Progenitor cell of endocrine pancreas (in vitro differentiated cells): ENCODE measurements around the gene GRIA2. TPM values are rescaled to one million over a fixed set of nuclear protein-coding genes. Genes with fewer than 3 reads are reported as not detected.

Source experiments
- DNase-seq: peaks from one replicate; pipeline ENCODE4 v3.0.0; 2021; ENCODE audit warnings: low spot score; ENCODE audit not compliant: unreplicated experiment
- H3K27ac Mint-ChIP-seq: 2 replicates; pipeline ENCODE4 v1.8.0; 2021; ENCODE audit warnings: mild to moderate bottlenecking, moderate library complexity, mixed read lengths
- H3K27me3 Mint-ChIP-seq: 2 replicates; pipeline ENCODE4 v1.8.0; 2021; ENCODE audit warnings: mixed read lengths
- H3K36me3 Mint-ChIP-seq: 2 replicates; pipeline ENCODE4 v1.8.0; 2022; ENCODE audit warnings: mixed read lengths; ENCODE audit not compliant: insufficient read depth
- H3K4me1 Mint-ChIP-seq: 2 replicates; pipeline ENCODE4 v1.8.0; 2021; ENCODE audit warnings: low read depth, mixed read lengths
- H3K4me3 Mint-ChIP-seq: 2 replicates; pipeline ENCODE4 v1.8.0; 2021; ENCODE audit warnings: low read depth, mild to moderate bottlenecking, moderate library complexity, mixed read lengths
- H3K9me3 Mint-ChIP-seq: 2 replicates; pipeline ENCODE4 v1.8.0; 2021; ENCODE audit warnings: low read depth, mixed read lengths
- total RNA-seq: library from RNA; stranded (reverse); gene quantifications from 2 replicates; pipeline ENCODE4 v1.2.1, GENCODE V29; 2021
- TF ChIP-seq, protein P1 (sequence below): fragments of 200-600 bp; sonication (generic); IDR thresholded peaks from one replicate; pipeline ENCODE4 v1.5.0; 2021; ENCODE audit warnings: antibody characterized with exemption, mild to moderate bottlenecking; ENCODE audit not compliant: unreplicated experiment

GRIA2 gene
- total RNA-seq, 1 donor from 2014 or later = 2.5 TPM

DNA sequence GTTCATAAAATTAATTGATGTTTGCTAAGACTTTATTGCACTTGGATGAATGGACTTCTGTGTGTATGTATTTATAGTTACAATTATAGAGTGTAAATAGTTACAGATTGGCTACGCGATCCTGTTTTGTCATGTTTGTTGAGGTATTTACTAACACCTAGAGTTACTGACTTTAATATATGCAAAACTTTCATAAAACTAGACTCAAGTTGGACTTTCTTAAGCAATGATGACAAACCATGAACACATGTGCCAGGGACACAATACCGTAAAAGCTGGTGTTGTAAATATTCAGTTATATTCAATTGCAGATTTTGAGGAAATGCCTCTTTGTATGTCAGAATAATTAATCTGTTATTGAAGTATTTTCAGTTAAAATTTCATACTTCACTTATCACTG lies 6.1 kb downstream of the GRIA2 start:
- Mint-ChIP-seq H3K27me3 (peaks cover 40% of the 10 kb centered on the region), H3K4me1 (peaks cover 9% of the 10 kb centered on the region), H3K27ac (no peak overlapping the region), H3K36me3 (no peaks in the 10 kb centered on the region), H3K9me3 (no peaks in the 10 kb centered on the region), H3K4me3 (no peak overlapping the region)
- TF ChIP-seq, protein P1, sequence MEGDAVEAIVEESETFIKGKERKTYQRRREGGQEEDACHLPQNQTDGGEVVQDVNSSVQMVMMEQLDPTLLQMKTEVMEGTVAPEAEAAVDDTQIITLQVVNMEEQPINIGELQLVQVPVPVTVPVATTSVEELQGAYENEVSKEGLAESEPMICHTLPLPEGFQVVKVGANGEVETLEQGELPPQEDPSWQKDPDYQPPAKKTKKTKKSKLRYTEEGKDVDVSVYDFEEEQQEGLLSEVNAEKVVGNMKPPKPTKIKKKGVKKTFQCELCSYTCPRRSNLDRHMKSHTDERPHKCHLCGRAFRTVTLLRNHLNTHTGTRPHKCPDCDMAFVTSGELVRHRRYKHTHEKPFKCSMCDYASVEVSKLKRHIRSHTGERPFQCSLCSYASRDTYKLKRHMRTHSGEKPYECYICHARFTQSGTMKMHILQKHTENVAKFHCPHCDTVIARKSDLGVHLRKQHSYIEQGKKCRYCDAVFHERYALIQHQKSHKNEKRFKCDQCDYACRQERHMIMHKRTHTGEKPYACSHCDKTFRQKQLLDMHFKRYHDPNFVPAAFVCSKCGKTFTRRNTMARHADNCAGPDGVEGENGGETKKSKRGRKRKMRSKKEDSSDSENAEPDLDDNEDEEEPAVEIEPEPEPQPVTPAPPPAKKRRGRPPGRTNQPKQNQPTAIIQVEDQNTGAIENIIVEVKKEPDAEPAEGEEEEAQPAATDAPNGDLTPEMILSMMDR = no peak
- DNase-seq = no peak

GRCh38 chr4:157231525-157231924 lies 11.0 kb downstream of the GRIA2 start:
- TF ChIP-seq, protein P1 = no peak
- H3K4me1 Mint-ChIP-seq = no peaks in the 10 kb centered on the region
- H3K27ac Mint-ChIP-seq = no peak overlapping the region
- no peak overlapping the region for H3K4me3 Mint-ChIP-seq
- no peak for DNase-seq
- peaks cover 9% of the 10 kb centered on the region for H3K27me3 Mint-ChIP-seq
- H3K36me3 Mint-ChIP-seq = no peaks in the 10 kb centered on the region
- no peaks in the 10 kb centered on the region for H3K9me3 Mint-ChIP-seq

DNA sequence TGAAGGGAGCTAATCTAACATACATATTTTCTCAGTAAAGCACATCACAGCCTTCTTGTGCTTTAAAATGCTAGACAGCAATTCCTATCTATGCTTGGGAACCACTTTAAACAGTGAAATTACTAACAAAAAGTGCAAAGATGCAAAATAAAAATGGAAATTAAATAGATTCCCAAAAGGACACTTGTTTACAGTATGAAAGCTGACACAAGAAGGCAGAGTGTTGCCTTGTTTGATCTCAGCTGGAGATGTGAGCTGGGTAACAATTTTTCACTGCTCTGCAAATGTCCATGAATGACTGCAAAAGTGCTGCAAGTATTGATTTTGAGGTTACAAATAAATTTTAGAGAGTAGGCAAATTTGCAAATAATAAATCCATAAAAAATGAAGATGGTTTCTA lies 22.3 kb downstream of the GRIA2 start:
- TF ChIP-seq, protein P1 = no peak
- no peaks in the 10 kb centered on the region for H3K27me3 Mint-ChIP-seq
- H3K4me1 Mint-ChIP-seq = peaks cover 3% of the 10 kb centered on the region
- DNase-seq = no peak
- no peak overlapping the region for H3K27ac Mint-ChIP-seq
- no peaks in the 10 kb centered on the region for H3K9me3 Mint-ChIP-seq
- no peaks in the 10 kb centered on the region for H3K36me3 Mint-ChIP-seq
- H3K4me3 Mint-ChIP-seq = no peak overlapping the region

DNA sequence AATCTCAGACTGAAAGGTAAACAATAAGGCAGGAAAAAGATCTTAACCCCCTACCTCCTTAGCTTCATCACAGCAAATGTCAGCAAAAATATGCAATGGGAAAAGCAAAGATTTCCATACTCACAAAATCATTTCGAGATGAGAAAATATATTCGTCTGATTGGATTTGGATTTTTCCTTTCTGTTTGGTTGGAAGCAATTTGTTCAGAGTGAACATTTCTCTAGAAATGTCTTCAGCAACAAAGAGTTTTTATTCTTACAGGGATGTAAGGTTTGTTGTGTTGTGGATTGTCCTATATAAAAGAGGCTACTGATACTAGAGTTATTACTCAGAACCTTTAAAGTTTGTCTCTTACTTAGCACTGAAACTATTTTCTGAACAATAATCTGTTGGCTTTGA lies 23.8 kb downstream of the GRIA2 start:
- Mint-ChIP-seq H3K4me3 (no peak overlapping the region), H3K36me3 (no peaks in the 10 kb centered on the region), H3K9me3 (no peaks in the 10 kb centered on the region), H3K4me1 (peaks cover 3% of the 10 kb centered on the region), H3K27me3 (no peaks in the 10 kb centered on the region), H3K27ac (no peak overlapping the region)
- DNase-seq = no peak
- TF ChIP-seq, protein P1 = no peak

DNA sequence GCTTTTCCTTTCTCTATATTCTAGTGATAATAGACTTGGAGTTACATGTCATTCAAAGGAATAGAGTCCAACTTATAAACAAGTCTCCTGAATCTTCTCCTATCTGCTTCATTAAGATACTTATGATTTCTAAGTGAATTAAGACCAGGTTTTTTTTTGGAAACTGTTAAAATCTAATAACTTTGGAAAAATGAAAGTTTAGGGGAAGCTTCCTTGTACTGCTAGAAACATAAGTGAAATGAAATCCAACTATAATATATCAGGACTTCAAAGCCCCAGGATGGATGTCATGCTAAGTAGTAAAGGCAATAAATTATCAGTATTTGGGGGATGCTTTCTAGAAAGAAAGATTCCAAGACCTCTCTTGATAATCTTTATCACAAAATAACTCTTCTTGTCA lies 24.8 kb downstream of the GRIA2 start:
- Mint-ChIP-seq H3K4me3 (no peak overlapping the region), H3K4me1 (peaks cover 3% of the 10 kb centered on the region), H3K27ac (no peak overlapping the region), H3K27me3 (no peaks in the 10 kb centered on the region), H3K9me3 (no peaks in the 10 kb centered on the region), H3K36me3 (no peaks in the 10 kb centered on the region)
- TF ChIP-seq, protein P1 = no peak
- no peak for DNase-seq
